D721Med (cell line): ENCODE data around the gene CSTPP1.
"Not testable (repeated sequence)": the region's sequence is repeated elsewhere in the genome, so short reads cannot be mapped to it uniquely, and the experiment has no call there.

ENCODE experiments used
- DNase-seq: peaks from one replicate; pipeline ENCODE4 v3.0.0; 2011; ENCODE audit warnings: low spot score; ENCODE audit not compliant: insufficient read length
- FAIRE-seq: peaks from 2 replicates; lab custom pipeline; 2011; peaks lifted over from hg19 to GRCh38; lab: Jason Lieb, UNC
- CTCF ChIP-seq: IDR thresholded peaks from 2 replicates; pipeline ENCODE4 v1.5.1; 2012; ENCODE audit warnings: mild to moderate bottlenecking, control low read depth; ENCODE audit not compliant: insufficient read depth; ENCODE audit errors: missing control alignments

CSTPP1 gene

GRCh38 chr11:47207459-47207858 lies 270.9 kb downstream of the CSTPP1 start:
- TF ChIP-seq CTCF = no peak
- DNase-seq (no peak), FAIRE-seq (no peak)

GRCh38 chr11:47208008-47208552 lies 271.5 kb downstream of the CSTPP1 start:
- FAIRE-seq, DNase-seq: not testable (repeated sequence)

- no peak for DNase-seq
Measured at GRCh38 chr11:47208628-47209027, 272.1 kb downstream of the CSTPP1 start.

More at GRCh38 chr11:47208628-47209027, 272.1 kb downstream of the CSTPP1 start:
- FAIRE-seq = no peak
- no peak for TF ChIP-seq CTCF
